GM19238 (cell line): Measurements from ENCODE around the gene PAPOLA.

Experiments
- DNase-seq: peaks from one replicate; pipeline ENCODE4 v3.0.0; 2011; ENCODE audit warnings: low spot score; ENCODE audit not compliant: insufficient read length

The PAPOLA gene

DNA sequence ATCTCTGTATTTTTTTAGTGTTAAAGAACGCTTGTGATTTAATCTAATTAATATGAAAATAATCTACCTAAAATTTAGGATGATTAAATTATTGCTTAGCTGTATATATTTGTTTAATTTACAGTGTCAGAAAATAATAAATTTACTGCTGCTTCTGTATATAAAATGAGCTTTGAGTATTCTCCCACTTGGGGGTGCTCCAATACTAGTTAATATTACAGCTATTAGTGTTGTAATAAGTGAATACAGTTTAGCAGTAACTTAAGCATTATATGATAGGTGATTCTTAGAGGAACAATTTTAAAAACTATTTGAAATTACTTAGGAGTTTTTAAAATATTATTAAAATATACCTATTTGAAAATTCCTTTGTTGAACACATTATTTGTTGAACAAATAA is 62.2 kb downstream of the PAPOLA start:
- DNase-seq, result no peak

DNA sequence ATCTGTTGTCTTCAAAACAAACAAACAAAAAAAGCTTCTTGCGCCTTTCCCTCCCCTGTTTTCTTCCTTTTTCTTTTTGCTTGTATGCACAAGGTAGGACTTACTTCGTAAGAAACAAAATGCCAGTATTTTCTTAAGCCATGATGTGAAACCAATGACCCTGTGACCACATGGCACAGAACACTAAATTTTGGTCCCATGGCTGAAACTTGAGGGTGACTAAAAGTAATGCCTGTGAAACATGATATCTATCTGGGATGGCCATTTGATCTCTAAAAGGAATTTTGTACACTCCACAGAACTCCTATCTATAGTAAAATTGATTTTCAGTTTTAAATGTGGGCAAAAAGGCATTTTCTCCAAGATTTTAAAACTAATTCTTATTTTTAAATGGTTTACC is 63.6 kb downstream of the PAPOLA start:
- DNase-seq, result no peak

DNA sequence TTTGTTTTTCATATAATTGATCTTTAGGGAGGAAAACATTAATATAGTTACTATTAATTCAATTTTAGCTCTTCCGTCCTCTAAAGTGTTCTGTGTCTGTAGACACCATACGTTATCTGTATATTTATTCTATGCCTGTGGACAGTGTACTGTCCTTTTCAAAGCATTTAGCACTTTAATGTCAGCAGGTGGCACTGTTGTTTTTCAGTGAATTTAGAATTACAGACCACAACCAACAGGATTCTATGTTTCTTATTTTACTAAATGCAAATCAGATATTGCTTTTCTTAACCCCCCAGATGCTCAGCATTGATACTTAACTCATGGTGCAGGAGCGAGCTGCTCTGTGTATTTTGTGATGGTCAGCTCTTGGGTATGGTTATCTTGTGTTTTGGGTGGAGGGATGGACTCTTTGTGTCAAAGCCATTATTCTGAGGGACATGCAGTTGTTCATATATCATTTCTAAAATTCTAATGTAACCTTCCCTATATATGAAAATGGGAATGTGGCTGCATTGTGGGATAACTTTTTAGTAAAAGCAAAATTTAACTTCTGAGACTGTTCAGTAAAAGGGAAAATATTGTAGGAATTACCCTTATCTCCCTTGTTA is 65.2 kb downstream of the PAPOLA start:
- DNase-seq, result no peak

DNA sequence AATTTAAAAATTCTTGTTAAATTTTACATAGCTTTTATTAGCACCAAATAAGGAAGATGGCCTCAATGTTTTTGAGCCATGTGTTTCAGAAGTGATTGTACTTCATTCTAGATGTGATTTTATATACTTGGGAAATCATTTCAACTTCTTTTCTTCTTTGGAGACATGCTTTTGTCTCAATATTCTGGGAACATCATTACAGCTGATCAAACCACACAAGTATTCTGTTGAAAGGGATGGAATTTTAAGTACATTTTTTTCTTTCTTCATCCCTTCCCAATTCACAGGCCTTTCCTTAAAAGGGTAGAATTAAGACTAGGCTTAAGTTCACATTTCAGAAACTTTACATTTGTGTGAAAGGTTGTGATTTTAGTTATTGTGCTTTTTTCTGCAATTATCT is 66.4 kb downstream of the PAPOLA start:
- no peak for DNase-seq

DNA sequence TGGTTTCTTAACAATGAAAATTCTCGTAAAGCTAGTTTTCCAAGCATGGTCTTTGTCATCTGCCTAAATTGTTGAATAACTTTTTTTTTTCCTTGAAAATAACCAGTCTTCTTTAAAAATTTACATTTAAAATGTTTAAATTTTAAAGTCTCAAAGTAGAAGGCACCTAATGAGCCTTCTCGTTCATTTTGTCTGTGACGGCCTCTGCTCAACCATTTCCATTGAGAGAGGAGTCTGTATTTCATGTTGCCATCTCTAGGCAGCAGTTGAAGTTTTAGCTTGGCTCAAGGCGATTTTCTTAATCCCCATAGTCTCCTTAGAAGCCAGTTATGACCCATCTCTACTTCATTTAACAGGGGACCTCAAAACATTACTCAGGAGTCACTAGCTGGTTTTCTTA is 69.1 kb downstream of the PAPOLA start:
- no peak for DNase-seq

DNA sequence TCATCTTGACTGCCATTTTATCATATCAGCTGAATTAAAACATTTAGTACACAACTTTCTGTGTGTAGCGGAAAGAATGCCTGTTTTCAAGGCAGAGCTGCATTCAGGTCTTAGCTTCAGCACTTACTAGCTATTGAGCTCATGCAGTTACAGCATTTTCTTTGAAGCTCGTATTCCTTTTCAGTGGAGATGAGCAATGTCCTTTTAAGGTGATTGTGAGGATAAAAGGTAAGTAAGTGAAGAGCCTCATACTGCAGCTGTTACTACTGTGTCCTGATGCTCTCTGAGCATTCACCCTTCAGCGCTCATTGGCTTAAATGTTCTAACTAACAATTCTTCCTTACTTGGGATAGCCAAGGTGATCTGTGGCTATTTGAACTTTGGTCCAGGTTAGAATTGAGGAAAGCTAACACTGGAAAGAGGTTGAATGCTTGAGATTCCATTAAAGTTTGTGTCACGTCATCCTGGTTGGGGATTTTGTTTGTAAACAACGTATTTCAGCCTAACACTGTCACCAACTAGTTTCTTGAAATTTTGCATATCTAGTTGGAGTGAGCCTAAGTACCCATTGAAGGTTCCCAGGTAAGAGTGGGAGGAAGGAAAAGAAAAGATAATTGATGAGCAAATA is 71.4 kb downstream of the PAPOLA start:
- no peak for DNase-seq

DNA sequence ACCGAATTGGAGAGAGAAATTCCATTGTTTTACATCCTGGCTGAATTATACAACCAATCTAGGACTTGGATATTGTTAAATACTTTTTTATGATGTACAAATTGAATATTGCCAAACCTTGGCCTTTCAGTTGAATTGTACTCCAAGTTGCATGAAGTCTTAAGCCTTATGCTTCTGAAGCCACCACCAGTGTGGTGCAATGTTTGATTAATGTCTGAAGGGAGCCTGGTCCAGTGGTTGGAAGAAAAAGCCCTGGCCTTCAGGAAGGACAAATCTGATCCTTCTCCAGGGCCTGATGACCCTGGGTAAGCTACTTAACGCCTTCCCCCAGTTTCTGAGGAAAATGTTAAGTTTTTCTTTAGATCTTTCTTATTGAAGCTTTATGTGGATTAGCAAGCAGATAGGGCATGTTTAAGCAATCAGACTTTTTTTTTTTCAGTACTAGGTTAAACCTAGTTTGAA is 72.0 kb downstream of the PAPOLA start:
- no peak for DNase-seq

DNA sequence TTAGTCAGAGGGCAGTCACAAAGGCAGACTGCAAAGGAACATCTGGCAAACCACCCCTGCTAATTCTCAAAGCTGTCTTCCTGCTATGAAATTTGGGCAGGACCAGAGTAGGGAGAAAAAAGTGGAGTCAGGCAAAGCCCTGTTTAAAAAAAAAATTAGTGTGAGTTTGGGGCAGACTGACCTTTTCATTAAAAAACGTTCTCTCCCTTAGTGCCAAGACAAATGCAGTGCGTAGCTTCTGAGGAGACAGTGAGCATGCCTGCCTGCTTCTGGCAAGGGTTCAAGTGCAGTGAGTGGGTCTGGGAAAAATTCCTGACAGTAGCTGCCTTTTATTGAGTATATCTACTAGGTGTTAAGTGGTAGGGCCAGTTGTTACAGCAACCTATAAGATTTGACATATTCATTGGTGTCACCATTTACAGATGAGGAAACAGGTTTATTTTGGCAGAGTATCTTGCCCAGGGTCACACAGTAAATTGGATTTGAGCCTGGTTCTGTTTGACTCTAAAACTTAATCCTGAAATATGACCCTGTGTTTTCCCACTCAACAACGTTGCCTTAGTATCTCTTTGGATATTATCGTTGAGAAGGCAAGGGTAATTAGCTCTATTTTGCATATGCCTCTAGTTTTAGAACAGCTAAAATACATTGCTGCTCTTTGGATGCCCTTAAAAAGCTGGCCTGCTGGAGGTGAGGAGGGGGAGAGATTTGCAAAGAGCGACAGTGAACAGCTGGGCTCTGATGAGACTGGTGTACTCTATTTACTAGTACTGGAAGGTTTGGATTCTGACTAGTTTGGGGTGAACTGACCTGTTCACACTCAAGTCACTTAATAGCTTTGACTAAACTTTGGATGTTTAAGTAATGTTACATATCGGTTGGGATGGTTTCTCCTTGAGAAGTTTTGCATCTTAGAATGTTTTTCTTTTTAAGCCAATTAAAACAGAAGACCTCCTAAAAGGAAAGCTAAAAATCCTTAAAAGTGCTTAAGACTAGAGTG is 72.8 kb downstream of the PAPOLA start:
- no peak for DNase-seq

DNA sequence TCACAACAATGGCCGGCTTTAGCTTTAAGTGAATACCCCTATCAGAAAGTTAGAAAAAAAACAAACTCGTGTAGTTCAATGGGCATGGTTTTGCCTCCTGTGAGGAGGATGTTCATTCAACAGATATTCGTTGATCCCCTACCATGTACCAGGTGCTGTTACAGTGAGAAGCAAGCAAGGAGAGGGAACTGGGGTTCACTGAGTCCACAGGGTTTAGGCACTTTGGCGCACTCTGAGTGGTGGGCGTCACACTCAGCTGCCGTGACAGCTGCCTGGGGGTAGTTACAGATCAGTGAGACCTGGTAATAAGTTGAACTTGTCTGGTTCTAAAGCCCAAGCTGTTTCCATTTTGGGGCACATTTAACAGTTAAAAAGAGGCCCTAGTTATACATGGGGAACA is 74.2 kb downstream of the PAPOLA start:
- no peak for DNase-seq

DNA sequence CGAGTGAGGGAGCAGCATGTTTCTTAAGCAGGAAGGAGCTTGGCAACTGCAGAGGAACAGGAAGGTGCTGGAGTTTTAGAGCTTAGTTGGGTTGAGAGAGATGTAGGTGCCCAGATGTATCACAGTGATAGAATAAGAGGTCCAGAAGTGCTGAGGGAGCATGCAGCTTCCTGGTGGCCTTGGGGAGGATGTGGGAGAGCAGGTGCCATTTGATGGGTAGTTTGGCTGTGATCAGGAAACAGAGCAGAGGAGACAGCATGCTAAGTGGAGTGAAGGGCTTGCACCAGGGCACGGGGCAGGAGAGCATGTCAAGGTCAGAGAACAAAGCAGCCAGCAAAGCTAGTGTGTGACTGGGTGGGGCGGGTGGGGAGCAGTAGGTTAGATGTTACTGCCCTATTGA is 74.8 kb downstream of the PAPOLA start:
- DNase-seq, result no peak

DNA sequence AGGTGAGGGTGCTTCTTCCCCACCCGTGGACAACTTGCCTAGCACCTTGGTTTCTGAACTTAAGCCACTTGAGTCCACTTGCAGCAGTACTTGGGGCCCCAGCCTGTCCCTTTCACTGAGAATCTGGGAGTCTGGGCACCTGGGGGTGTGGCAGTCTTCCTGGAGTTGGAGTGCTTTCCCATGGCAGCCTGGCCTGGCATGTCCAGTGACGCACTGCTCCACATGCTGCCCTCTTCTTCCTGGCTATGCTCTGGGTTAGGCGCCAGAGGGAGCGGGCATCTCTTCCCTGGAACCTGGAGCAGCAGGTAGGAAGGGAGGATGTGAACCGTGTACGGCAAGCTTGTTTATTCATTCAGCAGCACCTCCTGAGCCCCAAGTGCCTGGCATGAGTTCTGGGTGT is 76.4 kb downstream of the PAPOLA start:
- no peak for DNase-seq

DNA sequence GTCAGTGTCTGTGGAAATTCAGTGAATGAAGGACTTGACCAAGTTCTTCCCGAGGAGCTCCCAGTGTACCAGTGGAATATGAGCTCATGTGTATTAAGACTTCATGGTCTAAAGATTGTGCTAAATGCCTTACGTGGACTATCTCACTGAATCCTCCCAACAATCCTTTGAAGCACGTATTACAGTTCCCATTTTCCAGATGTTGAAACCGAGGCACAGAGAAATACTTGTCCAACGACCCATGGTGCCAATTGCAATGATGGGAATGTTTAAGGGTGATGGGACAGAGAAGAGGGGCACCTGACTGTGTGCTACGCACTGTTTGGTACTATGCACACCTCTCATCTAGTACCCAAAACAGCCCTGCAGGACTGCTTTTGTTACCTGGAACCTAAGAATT is 77.2 kb downstream of the PAPOLA start:
- no peak for DNase-seq

DNA sequence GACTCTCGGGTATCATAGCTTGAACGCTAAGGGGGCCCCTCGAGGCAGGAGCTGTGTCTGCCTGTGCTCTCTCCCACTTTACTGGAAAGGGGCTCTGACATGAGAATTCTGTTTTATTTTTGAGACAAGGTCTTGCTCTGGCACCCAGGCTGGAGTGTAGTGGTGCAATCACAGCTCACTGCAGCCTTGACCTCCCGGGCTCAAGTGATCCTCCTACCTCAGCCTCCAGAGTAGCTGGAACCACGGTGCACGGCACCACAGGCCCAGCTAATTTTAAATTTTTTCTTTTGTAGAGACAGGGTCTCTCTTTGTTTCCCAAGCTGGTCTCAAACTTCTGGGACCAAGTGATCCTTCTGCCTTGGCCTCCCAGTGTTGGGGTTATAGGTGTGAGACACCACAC is 77.7 kb downstream of the PAPOLA start:
- DNase-seq, result no peak

DNA sequence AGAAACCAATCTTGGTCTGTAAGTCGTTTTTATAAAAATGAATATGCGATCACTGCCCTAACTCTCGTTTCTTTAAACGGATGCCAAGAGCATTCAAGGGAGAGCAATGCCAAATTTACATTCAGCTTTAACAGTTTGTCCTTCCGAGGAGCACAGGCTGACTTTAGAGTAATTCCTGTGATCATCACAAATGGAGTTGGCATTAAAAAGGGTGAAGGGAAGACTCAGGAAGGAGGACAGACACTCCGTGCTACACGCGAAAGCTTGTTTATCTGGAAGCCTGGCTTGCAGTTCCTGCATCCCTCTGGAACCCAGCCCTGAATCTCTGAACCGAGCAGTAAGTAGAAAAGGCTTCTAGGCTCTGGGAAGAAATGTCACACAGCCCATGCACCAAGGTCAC is 78.4 kb downstream of the PAPOLA start:
- DNase-seq, result no peak

DNA sequence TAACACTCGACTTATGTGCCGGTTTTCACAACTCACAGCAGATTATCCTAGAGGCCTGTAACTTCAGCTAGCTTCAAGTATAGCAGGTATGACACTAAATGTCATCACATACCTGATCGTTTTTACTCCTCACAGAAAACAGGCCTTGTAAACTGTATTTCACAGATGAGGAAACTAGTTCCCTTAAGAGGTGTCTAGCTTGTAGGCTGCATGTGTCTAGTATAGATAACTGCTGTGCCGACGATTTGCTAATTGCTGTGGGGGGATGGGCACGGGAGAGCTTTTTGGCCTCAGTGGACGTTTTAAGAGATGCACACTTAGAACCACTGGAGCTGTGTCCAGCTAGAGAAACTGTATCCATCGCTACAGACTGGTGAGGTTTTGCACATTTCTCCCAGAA is 78.8 kb downstream of the PAPOLA start:
- no peak for DNase-seq

DNA sequence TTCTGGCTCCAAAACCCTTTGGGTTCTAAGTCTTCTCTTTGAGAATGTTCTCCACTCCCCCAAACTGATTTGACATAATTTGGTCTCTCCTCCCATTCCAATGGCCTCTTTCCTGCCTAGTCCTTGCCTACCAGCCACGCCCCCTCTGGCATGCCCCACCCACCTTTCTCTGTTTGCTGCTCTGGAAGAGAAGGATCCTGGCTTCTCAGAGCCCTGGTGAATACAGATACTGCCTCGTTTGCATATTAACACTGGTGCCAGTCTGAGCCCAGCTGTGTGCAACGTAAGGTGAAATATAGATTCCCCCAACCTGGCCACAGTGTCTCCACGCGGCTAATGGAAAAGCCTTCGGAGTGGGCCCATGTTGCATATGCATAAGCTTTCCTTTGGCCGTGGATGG is 79.7 kb downstream of the PAPOLA start:
- DNase-seq, result no peak

DNA sequence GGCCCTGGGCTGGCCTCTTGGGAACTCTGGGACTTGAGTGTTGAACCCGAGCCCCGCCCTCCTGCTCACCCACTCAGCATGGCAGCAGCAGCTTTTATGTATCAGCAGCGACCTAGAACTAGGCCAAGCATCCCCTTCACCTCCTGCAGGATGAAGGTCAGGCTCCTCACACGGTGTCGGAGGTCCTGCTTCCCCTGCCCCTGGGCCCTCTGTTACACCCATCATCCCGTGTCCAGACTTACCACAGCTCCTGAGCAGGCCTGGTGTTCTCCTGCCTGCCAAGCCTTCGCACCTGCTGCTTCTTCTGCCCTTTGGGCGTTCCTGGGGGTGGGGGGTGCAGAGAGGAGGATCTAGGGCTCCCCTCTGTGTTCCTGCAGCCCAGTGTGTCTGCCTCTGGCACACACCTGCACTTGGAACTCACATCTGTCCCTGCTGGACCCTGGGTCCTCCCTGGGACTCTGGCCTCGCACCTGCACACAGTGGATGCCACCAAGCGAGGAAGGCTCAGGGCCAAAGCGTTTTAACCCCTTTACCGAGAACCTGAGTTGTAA is 80.3 kb downstream of the PAPOLA start:
- DNase-seq, result no peak

DNA sequence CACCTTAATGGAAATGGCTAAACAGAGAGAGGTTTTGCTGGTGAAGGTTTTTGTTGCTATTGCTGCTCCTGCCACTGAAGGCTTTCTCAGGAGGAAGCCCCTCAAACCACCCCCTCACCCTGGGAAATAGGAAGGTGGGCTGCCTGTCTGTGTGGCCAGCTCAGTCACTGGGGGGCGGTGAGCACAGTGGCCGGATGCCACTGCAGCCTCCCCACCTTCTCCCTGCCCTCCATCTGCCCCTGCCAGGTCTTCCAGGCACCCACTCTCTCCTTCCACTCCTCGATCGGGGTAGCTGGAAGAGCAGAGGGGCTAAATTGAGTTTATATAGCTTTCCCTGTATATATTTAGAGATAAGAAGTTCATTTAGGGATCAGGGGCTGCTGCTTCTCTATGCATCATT is 80.8 kb downstream of the PAPOLA start:
- DNase-seq, result no peak

DNA sequence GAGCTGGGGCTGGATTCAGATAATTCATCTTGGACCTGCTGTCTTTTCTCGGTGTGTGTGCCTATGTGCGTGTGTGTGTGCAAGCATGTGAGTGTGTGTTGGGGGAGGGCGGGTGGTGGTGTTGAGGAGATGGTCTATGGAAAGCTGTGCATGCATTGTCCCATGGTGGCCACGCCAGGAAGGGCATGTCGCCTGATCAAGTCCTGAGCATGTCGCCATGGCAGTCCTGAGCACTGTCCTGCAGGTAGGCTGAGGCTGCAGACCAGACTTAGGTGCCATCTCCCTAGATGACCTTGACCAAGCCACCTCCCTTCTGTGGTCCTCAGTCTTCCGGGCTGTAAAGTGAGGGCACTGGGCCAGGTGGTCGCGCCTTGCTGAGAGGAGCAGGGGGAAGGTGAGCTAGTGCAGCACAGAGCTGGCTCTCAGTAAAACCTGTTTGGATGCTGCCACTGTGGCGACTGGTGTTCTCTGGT is 81.4 kb downstream of the PAPOLA start:
- DNase-seq, result no peak

DNA sequence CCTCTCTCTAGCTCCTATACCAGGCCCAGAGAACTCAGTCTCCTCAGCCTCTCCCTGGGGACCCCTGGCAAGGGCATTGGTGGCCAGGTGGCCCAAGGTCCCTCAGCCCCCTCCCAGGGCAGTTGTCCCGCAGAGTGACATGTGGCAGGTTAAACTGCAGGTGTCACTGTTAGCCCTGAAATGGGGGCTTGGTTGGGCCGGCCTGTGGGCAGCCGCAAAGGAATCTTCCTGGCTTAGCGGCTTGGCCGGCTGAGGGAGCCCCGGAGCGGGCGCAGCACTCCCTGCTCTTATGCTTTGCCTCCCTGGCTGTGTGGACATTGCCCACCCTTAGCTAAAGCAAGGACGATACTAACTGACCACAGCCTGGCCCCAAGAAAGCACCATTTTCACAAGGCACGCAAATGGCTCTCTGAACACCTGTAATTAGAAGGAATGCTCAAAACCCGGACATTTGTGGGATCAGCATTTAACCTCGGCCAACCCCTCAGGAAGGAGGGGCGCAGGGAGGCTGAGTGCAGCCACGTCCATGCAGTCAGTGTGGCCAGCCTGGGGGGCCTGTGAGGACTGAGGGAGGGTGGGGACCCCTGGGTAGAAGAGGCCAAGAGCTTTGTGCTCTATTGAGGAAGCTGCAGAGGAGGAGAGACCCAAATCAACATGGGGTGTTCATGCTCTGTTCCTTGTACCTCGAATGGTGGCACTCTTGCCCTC is 82.2 kb downstream of the PAPOLA start:
- DNase-seq, result peak; percentile 43
